C4-2B (cell line): Measurements from ENCODE around the gene THUMPD2.

Source experiments
- ZFX ChIP-seq: fragments of 450-650 bp; IDR thresholded peaks from 2 replicates; pipeline ENCODE4 v1.6.1; 2017
- TF ChIP-seq, protein P1 (sequence below): fragments of 450-650 bp; conservative IDR thresholded peaks from 2 replicates; pipeline ENCODE4 v1.5.1; 2017; ENCODE audit warnings: mild to moderate bottlenecking

DNA sequence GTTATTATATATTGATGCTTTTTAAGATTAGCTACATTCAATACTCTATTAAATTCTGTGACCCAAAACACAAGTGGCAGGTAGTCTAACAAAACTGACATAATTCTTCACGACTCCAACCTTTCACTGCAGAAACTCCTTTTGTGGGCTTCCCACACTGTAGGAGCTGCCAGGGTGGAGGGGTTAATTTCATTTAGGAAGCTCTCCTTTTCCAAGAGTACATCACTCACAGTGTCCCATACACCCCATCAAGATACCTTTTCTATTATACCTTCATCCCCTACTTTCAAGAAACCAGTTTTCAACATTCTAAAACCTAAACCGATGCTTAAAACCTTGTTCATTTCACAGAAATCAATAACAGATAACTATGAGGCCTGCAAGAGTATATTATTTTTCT, 825 bp downstream of the THUMPD2 start:
- TF ChIP-seq, protein P1, sequence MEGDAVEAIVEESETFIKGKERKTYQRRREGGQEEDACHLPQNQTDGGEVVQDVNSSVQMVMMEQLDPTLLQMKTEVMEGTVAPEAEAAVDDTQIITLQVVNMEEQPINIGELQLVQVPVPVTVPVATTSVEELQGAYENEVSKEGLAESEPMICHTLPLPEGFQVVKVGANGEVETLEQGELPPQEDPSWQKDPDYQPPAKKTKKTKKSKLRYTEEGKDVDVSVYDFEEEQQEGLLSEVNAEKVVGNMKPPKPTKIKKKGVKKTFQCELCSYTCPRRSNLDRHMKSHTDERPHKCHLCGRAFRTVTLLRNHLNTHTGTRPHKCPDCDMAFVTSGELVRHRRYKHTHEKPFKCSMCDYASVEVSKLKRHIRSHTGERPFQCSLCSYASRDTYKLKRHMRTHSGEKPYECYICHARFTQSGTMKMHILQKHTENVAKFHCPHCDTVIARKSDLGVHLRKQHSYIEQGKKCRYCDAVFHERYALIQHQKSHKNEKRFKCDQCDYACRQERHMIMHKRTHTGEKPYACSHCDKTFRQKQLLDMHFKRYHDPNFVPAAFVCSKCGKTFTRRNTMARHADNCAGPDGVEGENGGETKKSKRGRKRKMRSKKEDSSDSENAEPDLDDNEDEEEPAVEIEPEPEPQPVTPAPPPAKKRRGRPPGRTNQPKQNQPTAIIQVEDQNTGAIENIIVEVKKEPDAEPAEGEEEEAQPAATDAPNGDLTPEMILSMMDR: no peak
- TF ChIP-seq ZFX: no peak
